Measurements from ENCODE around the gene WDR33. TPM values are rescaled to one million over a fixed set of nuclear protein-coding genes. Genes with fewer than 3 reads are reported as not detected.

WDR33 gene
- total and polyA plus RNA-seq, 10 of the 15 experiments (the other 5 are each of a cell fraction or from before 2014, with no cell fraction given): 29.2 to 73.8 (median 45.6) TPM

DNA sequence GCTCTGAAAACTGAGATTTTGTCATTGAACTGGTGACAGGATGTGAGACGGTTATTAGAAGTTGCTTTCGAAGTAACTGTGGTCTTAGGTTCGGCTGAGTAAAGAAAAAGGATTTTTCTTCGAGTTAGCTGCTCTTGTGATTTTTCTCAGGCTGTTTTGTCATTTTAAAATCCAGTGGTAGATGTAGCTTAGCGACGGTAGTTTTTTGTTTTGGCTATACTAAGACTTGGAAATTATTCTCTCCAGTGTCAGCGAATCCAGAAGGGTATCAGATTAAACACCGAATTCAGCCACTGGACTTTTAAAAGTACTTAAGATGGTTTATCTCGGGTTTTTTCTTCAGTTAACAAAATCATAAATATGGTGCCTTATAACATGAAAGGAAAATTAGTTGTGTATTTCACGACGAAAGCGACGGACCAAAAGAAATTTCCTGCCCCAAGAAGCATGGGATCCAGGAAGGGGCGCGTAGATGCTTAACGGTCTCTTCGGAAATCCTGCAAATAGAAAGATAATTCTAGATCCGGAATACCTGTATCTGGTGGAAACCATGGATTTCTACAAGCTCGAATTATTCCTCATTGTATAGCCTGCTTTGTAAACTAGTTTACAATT is 108.5 kb downstream of the WDR33 start (continued):
- TF ChIP-seq, protein P1, sequence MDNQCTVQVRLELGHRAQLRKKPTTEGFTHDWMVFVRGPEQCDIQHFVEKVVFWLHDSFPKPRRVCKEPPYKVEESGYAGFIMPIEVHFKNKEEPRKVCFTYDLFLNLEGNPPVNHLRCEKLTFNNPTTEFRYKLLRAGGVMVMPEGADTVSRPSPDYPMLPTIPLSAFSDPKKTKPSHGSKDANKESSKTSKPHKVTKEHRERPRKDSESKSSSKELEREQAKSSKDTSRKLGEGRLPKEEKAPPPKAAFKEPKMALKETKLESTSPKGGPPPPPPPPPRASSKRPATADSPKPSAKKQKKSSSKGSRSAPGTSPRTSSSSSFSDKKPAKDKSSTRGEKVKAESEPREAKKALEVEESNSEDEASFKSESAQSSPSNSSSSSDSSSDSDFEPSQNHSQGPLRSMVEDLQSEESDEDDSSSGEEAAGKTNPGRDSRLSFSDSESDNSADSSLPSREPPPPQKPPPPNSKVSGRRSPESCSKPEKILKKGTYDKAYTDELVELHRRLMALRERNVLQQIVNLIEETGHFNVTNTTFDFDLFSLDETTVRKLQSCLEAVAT (IDR thresholded peaks at IDR 0.05): peak; percentile 91
- TF ChIP-seq IRF4 (IDR thresholded peaks at IDR 0.05; ENCODE audit: low read depth, low read length): no peak

GRCh38 chr2:127701651-127702394 is 109.1 kb downstream of the WDR33 start:
- intact Hi-C loops (cut with micrococcal nuclease; ENCODE audit: unreplicated experiment): loop anchor here (1.0 to 5.0 kb wide), 8 partner anchors 40 to 389 kb away; partner anchors contain the start of genes IWS1, POLR2D, SAP130 and UGGT1
- Histone ChIP-seq H3K9ac (ENCODE audit: control insufficient read depth, insufficient read depth, low read length) (peak overlapping the region; percentile 96), H3K4me1 (ENCODE audit: control insufficient read depth, insufficient read depth, low read length) (peaks cover 9% of the 10 kb centered on the region), H3K79me2 (ENCODE audit: control insufficient read depth, insufficient read depth, low read length) (peaks cover 21% of the 10 kb centered on the region), H4K20me1 (ENCODE audit: control insufficient read depth, insufficient read depth) (no peaks in the 10 kb centered on the region), H2AFZ (ENCODE audit: control insufficient read depth, low read depth, low read length) (peak overlapping the region; percentile 73), H3K27me3 (replicated peaks in 1 of 2; ENCODE audit: control insufficient read depth in 2 of 2, insufficient read depth in 2 of 2, low read length in 1 of 2) (no peaks in the 10 kb centered on the region), H3K36me3 (ENCODE audit: control insufficient read depth in 2 of 2, insufficient read depth in 2 of 2, low read length in 1 of 2) (peaks cover 3 to 7% of the 10 kb centered on the region in 2 experiments; a peak in 2 of 4 replicates), H3K27ac (ENCODE audit: control insufficient read depth, insufficient read depth) (peak overlapping the region; percentile 99), H3K9me3 (replicated peaks; ENCODE audit: control insufficient read depth, insufficient read depth, low read length) (no peaks in the 10 kb centered on the region), H3K4me2 (ENCODE audit: control insufficient read depth, insufficient read depth) (peak overlapping the region; percentile 93), H3K4me3 (peak overlapping the region; percentile 71)
- ChIA-PET POLR2A (interaction anchor here (0.6 to 2.1 kb wide), 10 partner anchors 12 to 391 kb away, joined by 3 to 9 read pairs (median 3); partner anchors contain the start of gene WDR33), SMC1A (ENCODE audit: uncharacterized antibody, unreplicated experiment) (interaction anchor here (0.9 to 3.2 kb wide), 17 partner anchors 9 to 149 kb away, joined by 3 to 17 read pairs (median 4); partner anchors contain the start of gene WDR33), CTCF (interaction anchor here (0.6 to 2.2 kb wide), 4 partner anchors 17 to 1438 kb away, joined by 3 to 4 read pairs (median 3); no protein-coding TSS in a partner anchor), RAD21 (ENCODE audit: unreplicated experiment) (interaction anchor here (0.6 to 5.7 kb wide), 12 partner anchors 9 to 183 kb away, joined by 3 to 53 read pairs (median 5); partner anchors contain the start of genes IWS1 and WDR33)
- FAIRE-seq (no peak), DNase-seq (ENCODE audit: low read depth, low spot score) (peak; percentile 36), ATAC-seq (peak; percentile 62)
- in situ Hi-C loops (cut with MboI): no loop called here
- WGBS (ENCODE audit: insufficient coverage, insufficient replicate concordance, low lambda C conversion rate, missing lambda C conversion rate): under 1% methylated on average over 106 of the region's 108 CpGs
- no TSS peak for BruUV-seq (replicated peaks)
- TF ChIP-seq POLR2A (IDR thresholded peaks at IDR 0.05; ENCODE audit: low read depth, low read length) (peak; percentile 83), LARP7 (IDR thresholded peaks at IDR 0.05) (peak; percentile 100), HDAC6 (IDR thresholded peaks at IDR 0.05; ENCODE audit: unreplicated experiment) (peak; percentile 87), ZNF592 (IDR thresholded peaks at IDR 0.05) (0 out of 2 replicates have a peak, but pooled peaks have one; percentile 11), EP300 (IDR thresholded peaks at IDR 0.05; ENCODE audit: borderline replicate concordance in 1 of 2, control insufficient read depth in 1 of 2, low read depth in 2 of 2, low read length in 2 of 2) (0 out of 4 replicates have a peak, but pooled peaks of 1 of the 2 experiments have one; percentile 16), CBX5 (IDR thresholded peaks at IDR 0.05; ENCODE audit: low read depth) (0 out of 2 replicates have a peak, but pooled peaks have one; percentile 57), MXI1 (IDR thresholded peaks at IDR 0.05; ENCODE audit: low read depth, low read length) (peak; percentile 55; the same call in 1 of the 2 replicates), PML (IDR thresholded peaks at IDR 0.05; ENCODE audit: low read length) (no peak), ASH2L (IDR thresholded peaks at IDR 0.05; ENCODE audit: borderline replicate concordance, low read depth) (no peak), SP1 (IDR thresholded peaks at IDR 0.05; ENCODE audit: low read depth, low read length) (no peak), SMAD5 (IDR thresholded peaks at IDR 0.05; ENCODE audit: low read depth) (no peak), NR2F1 (conservative IDR thresholded peaks at IDR 0.05) (peak; percentile 76; the same call in 1 of the 2 replicates), GABPA (IDR thresholded peaks at IDR 0.05; ENCODE audit: low read depth) (no peak)
